WERI-Rb-1 (cell line): ENCODE measurements around the gene MAP3K8.

ENCODE experiments used
- DNase-seq: peaks from one replicate; pipeline ENCODE4 v3.0.0-alpha.2; 2020
- H3K27ac ChIP-seq: fragments of 250-450 bp; sonication (Bioruptor Pico); 2 replicates; pipeline ENCODE4 v1.5.1; 2020; ENCODE audit warnings: mild to moderate bottlenecking, moderate library complexity
- H3K27me3 ChIP-seq: fragments of 250-450 bp; sonication (Bioruptor Pico); 2 replicates; pipeline ENCODE4 v1.5.1; 2021; ENCODE audit warnings: mild to moderate bottlenecking, low read depth, moderate library complexity; ENCODE audit not compliant: insufficient read depth, severe bottlenecking
- H3K36me3 ChIP-seq: fragments of 250-450 bp; sonication (Bioruptor Pico); 2 replicates; pipeline ENCODE4 v1.5.1; 2020; ENCODE audit warnings: mild to moderate bottlenecking, moderate library complexity
- H3K4me3 ChIP-seq: 2 replicates; pipeline ENCODE4 v1.5.1; 2011; ENCODE audit warnings: low read depth, mild to moderate bottlenecking, control low read depth, low read length
- H3K9me3 ChIP-seq: fragments of 250-450 bp; sonication (Bioruptor Pico); 2 replicates; pipeline ENCODE4 v1.5.1; 2021; ENCODE audit warnings: mild to moderate bottlenecking, moderate library complexity; ENCODE audit not compliant: severe bottlenecking
- TF ChIP-seq, protein P1 (sequence below): IDR thresholded peaks from 2 replicates; pipeline ENCODE4 v1.5.1; 2011; ENCODE audit warnings: low read depth, mild to moderate bottlenecking, control low read depth, inconsistent platforms, low read length

The MAP3K8 gene

DNA sequence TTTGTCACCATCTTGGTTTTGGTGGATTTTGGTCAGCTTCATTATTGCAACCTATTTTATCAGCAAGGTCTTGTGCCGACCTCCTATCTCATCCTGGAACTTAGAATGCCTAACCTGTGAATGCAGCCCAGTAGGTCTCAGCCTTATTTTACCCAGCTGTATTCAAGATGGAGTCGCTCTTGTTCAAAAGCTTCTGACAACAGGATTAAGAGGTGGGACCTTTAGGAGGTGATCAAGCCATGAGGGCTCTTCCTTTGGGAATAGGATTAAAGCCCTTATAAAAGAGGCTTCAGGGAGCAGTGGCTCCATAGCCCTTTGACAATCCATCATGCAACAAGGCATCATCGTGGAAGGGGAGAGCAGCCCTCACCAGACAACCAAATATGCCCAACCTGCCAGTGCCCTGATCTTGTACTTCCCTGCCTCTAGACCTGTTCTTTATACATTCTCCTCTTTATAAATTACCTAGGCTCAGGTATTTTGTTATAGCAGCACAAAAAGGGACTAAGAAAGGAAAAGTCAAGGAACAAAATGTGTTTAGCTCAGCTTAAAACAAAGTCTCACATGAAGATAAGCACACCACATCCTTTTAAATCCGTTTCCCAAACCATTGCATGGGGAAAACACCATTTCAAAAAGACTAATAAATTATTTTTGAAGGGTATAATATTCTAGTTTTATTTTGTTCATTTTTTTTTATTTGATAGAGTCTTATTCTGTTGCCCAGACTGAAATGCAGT lies 8.5 kb upstream of the MAP3K8 start:
- Histone ChIP-seq H3K9me3 (no peaks in the 10 kb centered on the region), H3K36me3 (no peaks in the 10 kb centered on the region), H3K27ac (no peak overlapping the region), H3K4me3 (no peak overlapping the region), H3K27me3 (no peaks in the 10 kb centered on the region)
- DNase-seq = no peak
- TF ChIP-seq, protein P1, sequence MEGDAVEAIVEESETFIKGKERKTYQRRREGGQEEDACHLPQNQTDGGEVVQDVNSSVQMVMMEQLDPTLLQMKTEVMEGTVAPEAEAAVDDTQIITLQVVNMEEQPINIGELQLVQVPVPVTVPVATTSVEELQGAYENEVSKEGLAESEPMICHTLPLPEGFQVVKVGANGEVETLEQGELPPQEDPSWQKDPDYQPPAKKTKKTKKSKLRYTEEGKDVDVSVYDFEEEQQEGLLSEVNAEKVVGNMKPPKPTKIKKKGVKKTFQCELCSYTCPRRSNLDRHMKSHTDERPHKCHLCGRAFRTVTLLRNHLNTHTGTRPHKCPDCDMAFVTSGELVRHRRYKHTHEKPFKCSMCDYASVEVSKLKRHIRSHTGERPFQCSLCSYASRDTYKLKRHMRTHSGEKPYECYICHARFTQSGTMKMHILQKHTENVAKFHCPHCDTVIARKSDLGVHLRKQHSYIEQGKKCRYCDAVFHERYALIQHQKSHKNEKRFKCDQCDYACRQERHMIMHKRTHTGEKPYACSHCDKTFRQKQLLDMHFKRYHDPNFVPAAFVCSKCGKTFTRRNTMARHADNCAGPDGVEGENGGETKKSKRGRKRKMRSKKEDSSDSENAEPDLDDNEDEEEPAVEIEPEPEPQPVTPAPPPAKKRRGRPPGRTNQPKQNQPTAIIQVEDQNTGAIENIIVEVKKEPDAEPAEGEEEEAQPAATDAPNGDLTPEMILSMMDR = no peak

DNA sequence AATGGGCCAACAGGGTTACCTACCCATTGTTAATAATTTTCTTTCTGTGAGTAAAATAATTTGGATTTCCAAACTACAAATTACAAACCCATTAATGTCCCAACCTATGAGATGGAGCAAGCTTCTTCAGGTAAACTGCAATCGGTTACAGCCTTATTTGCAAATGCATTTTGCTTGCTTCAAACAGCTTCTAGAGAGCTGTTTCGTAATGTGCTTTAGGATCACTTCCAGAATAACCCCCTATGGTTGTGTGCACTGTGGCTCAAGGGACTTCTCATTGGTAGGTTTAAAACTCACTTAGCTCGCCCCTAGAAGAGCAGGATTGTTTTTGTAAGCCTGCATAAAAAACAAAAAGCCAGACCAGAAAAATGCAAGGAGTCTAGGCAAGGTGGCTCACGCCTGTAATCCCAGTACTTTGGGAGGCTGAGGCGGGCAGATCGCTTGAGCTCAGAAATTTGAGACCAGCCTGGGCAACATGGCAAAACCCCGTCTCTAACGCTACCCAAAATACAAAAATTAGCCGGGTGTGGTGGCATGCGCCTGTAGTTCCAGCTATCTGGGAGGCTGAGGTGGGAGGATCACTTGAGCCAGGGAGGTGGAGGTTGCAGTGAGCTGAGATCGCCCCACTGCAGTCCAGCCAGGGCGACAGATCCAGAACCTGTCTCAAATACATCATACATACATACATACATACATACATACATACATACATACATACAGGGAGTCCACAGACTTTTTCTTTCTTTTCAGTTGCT lies 3.3 kb upstream of the MAP3K8 start:
- no peaks in the 10 kb centered on the region for H3K27me3 ChIP-seq
- no peak overlapping the region for H3K27ac ChIP-seq
- DNase-seq = no peak
- TF ChIP-seq, protein P1 = no peak
- H3K9me3 ChIP-seq = no peaks in the 10 kb centered on the region
- no peaks in the 10 kb centered on the region for H3K36me3 ChIP-seq
- H3K4me3 ChIP-seq = no peak overlapping the region

DNA sequence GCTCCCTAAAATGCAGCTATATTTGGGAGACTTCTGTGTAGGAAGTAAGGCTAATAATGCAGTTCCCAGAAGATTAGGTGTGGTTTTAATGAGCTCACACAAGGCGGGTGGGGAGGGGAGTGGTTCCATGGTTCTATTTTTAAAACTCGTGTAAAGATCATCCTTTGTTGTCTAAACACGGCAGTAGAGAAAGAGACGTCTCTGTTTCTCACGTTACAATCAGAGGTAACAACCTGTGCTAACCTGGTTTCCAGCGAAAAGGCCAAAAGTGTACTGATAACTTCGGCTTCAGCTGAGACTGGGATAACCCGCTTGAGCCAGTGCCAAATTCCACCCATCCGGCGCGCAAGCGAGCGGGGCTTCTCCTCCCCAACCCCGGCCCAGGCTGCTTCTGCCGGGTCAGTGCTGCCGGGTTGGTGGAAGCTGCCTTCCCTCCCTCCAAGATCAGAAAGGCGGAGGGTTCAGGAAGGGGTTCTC lies 2.5 kb upstream of the MAP3K8 start:
- Histone ChIP-seq H3K27ac (no peak overlapping the region), H3K36me3 (no peaks in the 10 kb centered on the region), H3K4me3 (no peak overlapping the region), H3K27me3 (no peaks in the 10 kb centered on the region), H3K9me3 (no peaks in the 10 kb centered on the region)
- TF ChIP-seq, protein P1 = no peak
- no peak for DNase-seq

DNA sequence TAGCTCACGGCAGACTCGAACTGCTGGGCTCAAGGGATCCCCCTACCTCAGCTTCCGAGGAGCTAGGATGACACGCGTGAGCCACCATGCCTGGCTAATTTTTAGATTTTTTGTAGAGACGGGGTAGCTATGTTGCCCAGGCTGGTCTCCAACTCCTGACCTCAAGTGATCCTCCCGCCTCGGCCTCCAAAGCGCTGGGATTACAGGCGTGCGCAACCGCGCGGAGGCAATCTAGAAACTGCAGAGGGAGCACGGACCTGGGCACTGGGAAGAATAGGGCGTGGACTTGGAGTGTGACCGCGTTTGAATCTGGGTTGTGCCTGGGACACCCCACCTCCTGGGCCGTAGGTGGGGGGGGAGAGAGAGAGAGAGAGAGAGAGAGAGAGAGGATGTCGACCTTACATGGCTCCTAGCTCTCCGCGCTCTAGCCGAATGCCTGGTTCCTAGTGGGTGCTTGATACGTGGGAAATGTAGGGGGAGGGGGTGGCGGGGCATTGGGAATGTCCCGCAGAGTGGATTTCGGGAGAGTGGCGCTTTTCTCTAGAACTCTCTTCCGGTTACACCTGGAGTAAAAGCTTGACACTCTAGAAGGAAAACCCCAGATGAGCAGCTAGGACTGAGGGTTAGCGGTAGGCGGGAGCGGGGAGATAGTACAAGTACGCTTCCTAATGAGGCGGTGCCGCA lies 1.2 kb upstream of the MAP3K8 start:
- Histone ChIP-seq H3K27me3 (no peaks in the 10 kb centered on the region), H3K4me3 (peak overlapping the region; percentile 83), H3K27ac (peak overlapping the region; percentile 72; the same call in 1 of the 2 replicates), H3K36me3 (no peaks in the 10 kb centered on the region), H3K9me3 (no peaks in the 10 kb centered on the region)
- DNase-seq = no peak
- TF ChIP-seq, protein P1 = no peak

DNA sequence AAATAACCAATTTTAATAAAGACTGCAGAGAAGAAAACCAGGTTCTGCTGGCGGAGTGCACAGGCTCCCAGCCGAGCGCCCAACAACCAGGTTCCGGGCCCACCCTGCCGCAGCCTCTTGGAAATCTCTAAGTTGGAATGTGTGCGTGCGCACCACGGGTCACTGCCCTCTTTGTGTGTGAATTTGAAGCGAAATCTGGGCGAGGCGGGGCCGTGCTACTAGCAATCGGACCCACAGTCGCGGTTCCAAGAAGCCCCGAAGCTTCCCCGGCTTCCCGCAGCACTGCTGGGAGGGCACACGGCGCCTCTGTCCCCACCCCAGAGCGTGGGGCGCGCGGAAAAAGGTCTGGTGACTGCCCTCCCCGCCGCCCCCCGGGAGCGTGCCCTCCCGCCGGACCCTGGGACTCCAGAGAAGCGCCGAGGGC lies 666 bp upstream of the MAP3K8 start:
- Histone ChIP-seq H3K9me3 (no peaks in the 10 kb centered on the region), H3K4me3 (peak overlapping the region; percentile 83), H3K27ac (peak overlapping the region; percentile 72), H3K36me3 (no peaks in the 10 kb centered on the region), H3K27me3 (no peaks in the 10 kb centered on the region)
- DNase-seq = peak; percentile 31
- TF ChIP-seq, protein P1 = no peak
